T-helper 2 cell treated with Interferon-gamma antibody and Interleukin-4, amounts not matched to agents 5 μg/mL and 100 μg/mL, for 36 hours (primary cell): Measurements from ENCODE around the gene HHEX.
"Not testable (repeated sequence)": the region's sequence is repeated elsewhere in the genome, so short reads cannot be mapped to it uniquely, and the experiment has no call there.

Experiments used
- DNase-seq: peaks from one replicate; pipeline ENCODE4 v3.0.0; 2021; ENCODE audit warnings: low spot score
- H3K27ac Mint-ChIP-seq: one replicate; pipeline ENCODE4 v1.8.0; 2021; ENCODE audit warnings: mild to moderate bottlenecking, mixed read lengths
- H3K27me3 Mint-ChIP-seq: one replicate; pipeline ENCODE4 v1.8.0; 2021; ENCODE audit warnings: low read depth, mixed read lengths
- H3K36me3 Mint-ChIP-seq: one replicate; pipeline ENCODE4 v1.8.0; 2021; ENCODE audit warnings: low read depth, mixed read lengths
- H3K4me1 Mint-ChIP-seq: one replicate; pipeline ENCODE4 v1.8.0; 2021; ENCODE audit warnings: low read depth, mixed read lengths
- H3K4me3 Mint-ChIP-seq: one replicate; pipeline ENCODE4 v1.8.0; 2022; ENCODE audit warnings: mild to moderate bottlenecking, moderate library complexity, mixed read lengths
- H3K9me3 Mint-ChIP-seq: one replicate; pipeline ENCODE4 v1.8.0; 2021; ENCODE audit warnings: mixed read lengths

The HHEX gene

GRCh38 chr10:92689663-92690210, at the start of gene HHEX:
Gene HHEX (plus strand): TSS chr10:92689955. CDS start chr10:92689987, 32 bp downstream.
- Mint-ChIP-seq H3K4me3 (peak within 1 kb of the TSS; percentile 72), H3K9me3 (no peaks in the 10 kb centered on the region), H3K27me3 (peaks cover 83% of the 10 kb centered on the region), H3K4me1 (peaks cover 19% of the 10 kb centered on the region), H3K27ac (no peak within 1 kb of the TSS), H3K36me3 (no peaks in the 10 kb centered on the region)
- peak; percentile 17 for DNase-seq

GRCh38 chr10:92640107-92640506, 49.6 kb upstream of the HHEX start:
- peaks cover 50% of the 10 kb centered on the region for H3K36me3 Mint-ChIP-seq
- H3K9me3 Mint-ChIP-seq: no peaks in the 10 kb centered on the region
- H3K4me3 Mint-ChIP-seq: no peak overlapping the region
- DNase-seq: no peak
- H3K27ac Mint-ChIP-seq: no peak overlapping the region
- no peaks in the 10 kb centered on the region for H3K27me3 Mint-ChIP-seq
- H3K4me1 Mint-ChIP-seq: peaks cover 12% of the 10 kb centered on the region

- no peak for DNase-seq
- no peak overlapping the region for H3K27ac Mint-ChIP-seq
- no peak overlapping the region for H3K4me3 Mint-ChIP-seq
- peaks cover 12% of the 10 kb centered on the region for H3K4me1 Mint-ChIP-seq
- H3K9me3 Mint-ChIP-seq: no peaks in the 10 kb centered on the region
- peaks cover 50% of the 10 kb centered on the region for H3K36me3 Mint-ChIP-seq
- no peaks in the 10 kb centered on the region for H3K27me3 Mint-ChIP-seq
Measured at GRCh38 chr10:92641492-92641891, 48.3 kb upstream of the HHEX start.

GRCh38 chr10:92644921-92645320, 44.8 kb upstream of the HHEX start:
- Mint-ChIP-seq H3K9me3 (no peaks in the 10 kb centered on the region), H3K27me3 (no peaks in the 10 kb centered on the region), H3K4me1 (peaks cover 12% of the 10 kb centered on the region), H3K27ac (no peak overlapping the region), H3K4me3 (no peak overlapping the region), H3K36me3 (peaks cover 66% of the 10 kb centered on the region)
- no peak for DNase-seq

- H3K4me3 Mint-ChIP-seq, H3K9me3 Mint-ChIP-seq, H3K4me1 Mint-ChIP-seq, DNase-seq, H3K27me3 Mint-ChIP-seq, H3K27ac Mint-ChIP-seq: not testable (repeated sequence)
- peaks cover 63% of the 10 kb centered on the region for H3K36me3 Mint-ChIP-seq
Measured at GRCh38 chr10:92650864-92651263, 38.9 kb upstream of the HHEX start.

GRCh38 chr10:92655426-92655825, 34.3 kb upstream of the HHEX start:
- no peaks in the 10 kb centered on the region for H3K9me3 Mint-ChIP-seq
- no peak overlapping the region for H3K4me3 Mint-ChIP-seq
- H3K36me3 Mint-ChIP-seq: peaks cover 36% of the 10 kb centered on the region
- H3K27me3 Mint-ChIP-seq: no peaks in the 10 kb centered on the region
- no peak overlapping the region for H3K27ac Mint-ChIP-seq
- no peak for DNase-seq
- peaks cover 1% of the 10 kb centered on the region for H3K4me1 Mint-ChIP-seq

- H3K9me3 Mint-ChIP-seq: no peaks in the 10 kb centered on the region
- no peak overlapping the region for H3K27ac Mint-ChIP-seq
- peaks cover 1% of the 10 kb centered on the region for H3K4me1 Mint-ChIP-seq
- DNase-seq: no peak
- H3K27me3 Mint-ChIP-seq: no peaks in the 10 kb centered on the region
- H3K4me3 Mint-ChIP-seq: no peak overlapping the region
- peaks cover 29% of the 10 kb centered on the region for H3K36me3 Mint-ChIP-seq
Measured at GRCh38 chr10:92656266-92656961, 33.3 kb upstream of the HHEX start.

- Mint-ChIP-seq H3K4me3 (no peak overlapping the region), H3K4me1 (peaks cover 1% of the 10 kb centered on the region), H3K27me3 (no peaks in the 10 kb centered on the region), H3K9me3 (no peaks in the 10 kb centered on the region), H3K36me3 (peaks cover 29% of the 10 kb centered on the region), H3K27ac (no peak overlapping the region)
- no peak for DNase-seq
Measured at GRCh38 chr10:92657024-92657423, 32.7 kb upstream of the HHEX start.

GRCh38 chr10:92662848-92663247, 26.9 kb upstream of the HHEX start:
- no peak for DNase-seq
- H3K27me3 Mint-ChIP-seq: peaks cover 5% of the 10 kb centered on the region
- no peak overlapping the region for H3K4me3 Mint-ChIP-seq
- no peaks in the 10 kb centered on the region for H3K36me3 Mint-ChIP-seq
- H3K9me3 Mint-ChIP-seq: peaks cover 8% of the 10 kb centered on the region
- no peak overlapping the region for H3K27ac Mint-ChIP-seq
- H3K4me1 Mint-ChIP-seq: no peaks in the 10 kb centered on the region

GRCh38 chr10:92664322-92664721, 25.4 kb upstream of the HHEX start:
- DNase-seq: no peak
- no peaks in the 10 kb centered on the region for H3K36me3 Mint-ChIP-seq
- H3K4me3 Mint-ChIP-seq: no peak overlapping the region
- H3K4me1 Mint-ChIP-seq: no peaks in the 10 kb centered on the region
- H3K27me3 Mint-ChIP-seq: peaks cover 5% of the 10 kb centered on the region
- H3K27ac Mint-ChIP-seq: no peak overlapping the region
- peaks cover 8% of the 10 kb centered on the region for H3K9me3 Mint-ChIP-seq

GRCh38 chr10:92667078-92667477, 22.7 kb upstream of the HHEX start:
- no peaks in the 10 kb centered on the region for H3K4me1 Mint-ChIP-seq
- peaks cover 8% of the 10 kb centered on the region for H3K9me3 Mint-ChIP-seq

GRCh38 chr10:92677708-92678107, 12.0 kb upstream of the HHEX start:
- Mint-ChIP-seq H3K36me3 (no peaks in the 10 kb centered on the region), H3K4me3 (no peak overlapping the region), H3K27me3 (peaks cover 13% of the 10 kb centered on the region), H3K4me1 (no peaks in the 10 kb centered on the region), H3K27ac (no peak overlapping the region), H3K9me3 (no peaks in the 10 kb centered on the region)
- DNase-seq: no peak

More at GRCh38 chr10:92667078-92667477, 22.7 kb upstream of the HHEX start:
- H3K4me3 Mint-ChIP-seq: no peak overlapping the region
- no peak for DNase-seq
- peaks cover 5% of the 10 kb centered on the region for H3K27me3 Mint-ChIP-seq
- no peak overlapping the region for H3K27ac Mint-ChIP-seq
- H3K36me3 Mint-ChIP-seq: no peaks in the 10 kb centered on the region

GRCh38 chr10:92678206-92678605, 11.5 kb upstream of the HHEX start:
- Mint-ChIP-seq H3K9me3 (no peaks in the 10 kb centered on the region), H3K4me3 (no peak overlapping the region), H3K27me3 (peaks cover 17% of the 10 kb centered on the region), H3K4me1 (no peaks in the 10 kb centered on the region), H3K27ac (no peak overlapping the region), H3K36me3 (no peaks in the 10 kb centered on the region)
- DNase-seq: no peak

GRCh38 chr10:92681306-92681834, 8.4 kb upstream of the HHEX start:
- no peak for DNase-seq
- no peaks in the 10 kb centered on the region for H3K4me1 Mint-ChIP-seq

More at GRCh38 chr10:92681306-92681834, 8.4 kb upstream of the HHEX start:
- Mint-ChIP-seq H3K36me3 (no peaks in the 10 kb centered on the region), H3K27ac (no peak overlapping the region), H3K4me3 (no peak overlapping the region), H3K9me3 (no peaks in the 10 kb centered on the region), H3K27me3 (peaks cover 47% of the 10 kb centered on the region)
